GM19395 (cell line): ENCODE measurements around the gene FAM168B.

Experiments used
- ATAC-seq: cut with Tn5 transposase; IDR thresholded peaks from one replicate; pipeline ENCODE4 v1.9.1; 2021; ENCODE audit warnings: mild to moderate bottlenecking, moderate library complexity; ENCODE audit not compliant: unreplicated experiment

The FAM168B gene

GRCh38 chr2:131056204-131056931 lies 36.9 kb downstream of the FAM168B start:
- ATAC-seq: no peak

- no peak for ATAC-seq
Observed at GRCh38 chr2:131055169-131056065, 37.8 kb downstream of the FAM168B start.

- ATAC-seq: no peak
Observed at GRCh38 chr2:131054488-131054887, 38.8 kb downstream of the FAM168B start.

- no peak for ATAC-seq
Observed at GRCh38 chr2:131052741-131053263, 40.5 kb downstream of the FAM168B start.

GRCh38 chr2:131050896-131051295 lies 42.4 kb downstream of the FAM168B start:
- no peak for ATAC-seq

GRCh38 chr2:131049150-131049718 lies 44.0 kb downstream of the FAM168B start:
- no peak for ATAC-seq

- no peak for ATAC-seq
Observed at GRCh38 chr2:131048641-131049040, 44.6 kb downstream of the FAM168B start.

GRCh38 chr2:131047920-131048560 lies 45.2 kb downstream of the FAM168B start:
- ATAC-seq: no peak

GRCh38 chr2:131046918-131047652 lies 46.2 kb downstream of the FAM168B start:
- ATAC-seq: no peak

- ATAC-seq: no peak
Observed at GRCh38 chr2:131046028-131046917, 47.0 kb downstream of the FAM168B start.

GRCh38 chr2:131045286-131046027 lies 47.8 kb downstream of the FAM168B start:
- ATAC-seq: no peak

GRCh38 chr2:131044757-131045150 lies 48.5 kb downstream of the FAM168B start:
- ATAC-seq: no peak

- ATAC-seq: no peak
Observed at GRCh38 chr2:131044075-131044756, 49.0 kb downstream of the FAM168B start.

- ATAC-seq: no peak
Observed at GRCh38 chr2:131043199-131044074, 49.8 kb downstream of the FAM168B start.

- no peak for ATAC-seq
Observed at GRCh38 chr2:131042148-131042775, 51.0 kb downstream of the FAM168B start.

- ATAC-seq: no peak
Observed at GRCh38 chr2:131041402-131042147, 51.7 kb downstream of the FAM168B start.
